ENCODE data around the gene BMP8A. TPM values are rescaled to one million over a fixed set of nuclear protein-coding genes. Genes with fewer than 3 reads are reported as not detected.

Gene BMP8A, protein sequence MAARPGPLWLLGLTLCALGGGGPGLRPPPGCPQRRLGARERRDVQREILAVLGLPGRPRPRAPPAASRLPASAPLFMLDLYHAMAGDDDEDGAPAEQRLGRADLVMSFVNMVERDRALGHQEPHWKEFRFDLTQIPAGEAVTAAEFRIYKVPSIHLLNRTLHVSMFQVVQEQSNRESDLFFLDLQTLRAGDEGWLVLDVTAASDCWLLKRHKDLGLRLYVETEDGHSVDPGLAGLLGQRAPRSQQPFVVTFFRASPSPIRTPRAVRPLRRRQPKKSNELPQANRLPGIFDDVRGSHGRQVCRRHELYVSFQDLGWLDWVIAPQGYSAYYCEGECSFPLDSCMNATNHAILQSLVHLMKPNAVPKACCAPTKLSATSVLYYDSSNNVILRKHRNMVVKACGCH
- total RNA-seq, result under 0.01 and 0.19 TPM in 2 replicates

DNA sequence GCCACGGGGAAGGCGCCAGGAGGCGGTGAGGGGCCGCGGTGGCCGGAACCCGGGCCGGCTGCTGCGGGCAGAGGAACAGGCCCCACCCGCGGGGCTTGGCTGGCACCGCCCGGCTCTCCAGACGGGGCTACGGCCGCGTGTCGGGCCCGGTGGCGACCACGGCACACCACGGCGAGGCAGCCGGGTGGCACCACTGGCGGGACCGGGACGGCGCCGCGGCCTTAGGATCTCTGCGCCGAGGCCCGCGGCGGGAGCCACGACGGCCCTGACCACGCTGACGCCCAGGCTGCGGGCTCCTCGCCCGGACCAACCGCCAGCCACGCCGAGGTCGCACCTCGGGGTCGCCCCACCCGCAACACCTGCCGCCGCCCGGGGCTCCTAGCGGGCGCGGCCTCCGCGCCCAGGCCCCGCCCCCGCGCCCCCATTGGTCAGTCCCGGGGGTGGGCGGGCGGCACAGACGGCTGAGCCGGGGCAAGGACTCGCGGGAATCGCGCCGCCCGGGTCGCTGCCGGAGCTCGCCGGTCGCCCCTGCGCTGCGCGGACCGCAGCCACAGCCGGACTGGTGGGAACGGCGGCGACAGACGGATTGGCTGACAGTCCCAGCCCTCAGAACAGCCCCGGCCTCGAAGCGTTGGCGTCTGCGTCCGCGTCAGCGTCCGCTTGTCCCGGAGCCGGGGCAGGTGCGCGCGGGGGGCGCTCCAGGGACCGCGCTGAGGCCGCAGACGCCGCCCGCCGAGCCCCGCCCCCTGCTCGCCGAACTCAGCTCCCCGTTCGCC lies at the start of gene BMP8A:
BMP8A (plus strand) TSS at position 491 of the 776 bp plus-strand sequence. CDS start 356 bp downstream, outside the sequence.

Other genes starting within 250 kb of the BMP8A start
- gene PABPC4, start 85.2 kb downstream of the BMP8A start, total RNA-seq, result 191 and 243 TPM in 2 replicates
- gene HEYL, start 148.0 kb downstream of the BMP8A start, total RNA-seq, result 0.19 and 0.28 TPM in 2 replicates
- gene NT5C1A, start 180.5 kb downstream of the BMP8A start, total RNA-seq, result not detected in 2 replicates
- gene HPCAL4, start 199.8 kb downstream of the BMP8A start, total RNA-seq, result under 0.01 TPM in 1 of 2 replicates, not detected in the other
- 32.7 and 46.4 TPM in 2 replicates for gene PPIE, start 247.2 kb downstream of the BMP8A start, total RNA-seq

All from regular cardiac myocyte (primary cell).